Spinal cord (tissue), 10 donors: ENCODE data around the gene HCN4. TPM values are rescaled to one million over a fixed set of nuclear protein-coding genes. Genes with fewer than 3 reads are reported as not detected.
"Not testable (repeated sequence)": the region's sequence is repeated elsewhere in the genome, so short reads cannot be mapped to it uniquely, and the experiment has no call there.

Source experiments
- DNase-seq, 6 donors: peaks; one replicate each; pipeline versions ENCODE4 v3.0.0 to v3.0.0-alpha.2; 2013 to 2015; ENCODE audit warnings: low spot score in 6 of 6, low read depth in 4 of 6
- H3K27ac ChIP-seq: one replicate; pipeline ENCODE4 v1.5.1; 2013; ENCODE audit warnings: low read depth, low read length, control low read depth
- H3K27me3 ChIP-seq: one replicate; pipeline ENCODE4 v1.6.1; 2013; ENCODE audit warnings: low read length; ENCODE audit not compliant: control insufficient read depth, insufficient read depth
- H3K36me3 ChIP-seq: one replicate; pipeline ENCODE4 v1.6.1; 2013; ENCODE audit warnings: low read length; ENCODE audit not compliant: control insufficient read depth, insufficient read depth
- H3K4me1 ChIP-seq: one replicate; pipeline ENCODE4 v1.6.1; 2013; ENCODE audit warnings: low read length; ENCODE audit not compliant: control insufficient read depth, insufficient read depth
- H3K4me3 ChIP-seq: one replicate; pipeline ENCODE4 v1.5.1; 2013; ENCODE audit warnings: low read depth, low read length, control low read depth
- H3K9me3 ChIP-seq: one replicate; pipeline ENCODE4 v1.6.1; 2013; ENCODE audit warnings: low read length; ENCODE audit not compliant: control insufficient read depth, insufficient read depth
- WGBS: methylation state at CpG from one replicate; pipeline ENCODE4 v1.1.5; 2013; ENCODE audit warnings: missing lambda C conversion rate; ENCODE audit not compliant: insufficient coverage; 5-methylcytosine and 5-hydroxymethylcytosine counted together
- polyA plus RNA-seq, 2 donors: library from polyadenylated mRNA; unstranded; fragments of 120-200 nt; gene quantifications; one replicate each; pipeline ENCODE4 v1.2.1, GENCODE V29; 2013; ENCODE audit not compliant: insufficient read length in 2 of 2
- total RNA-seq, 2 donors: library from RNA; depleted of rRNA in 1 of 2; stranded (reverse); fragments of 120-200 nt in 1 of 2; fragments of >200 nt in 1 of 2; gene quantifications; one replicate each; pipeline versions ENCODE4 v1.2.3 to v1.2.4, GENCODE V29; 2013 to 2014
- donor health status: healthy.

HCN4 gene
- total and polyA plus RNA-seq, 4 donors = 1.2 to 9.0 (median 5.7) TPM

GRCh38 chr15:73308305-73308704, 60.5 kb downstream of the HCN4 start:
- DNase-seq = peak in 1 of 6 donors; percentile 62
- no peaks in the 10 kb centered on the region for H3K9me3 ChIP-seq
- no peaks in the 10 kb centered on the region for H3K27me3 ChIP-seq
- WGBS = 82% methylated on average over 8 of the region's 8 CpGs
- peaks cover 12% of the 10 kb centered on the region for H3K4me1 ChIP-seq
- H3K27ac ChIP-seq = no peak overlapping the region
- peaks cover 23% of the 10 kb centered on the region for H3K36me3 ChIP-seq
- H3K4me3 ChIP-seq = no peak overlapping the region

GRCh38 chr15:73305331-73306211, 63.2 kb downstream of the HCN4 start:
- 56% methylated on average over 10 of the region's 12 CpGs for WGBS
- DNase-seq = peak; percentile 49 to 96 (median 67)
- Histone ChIP-seq H3K4me1 (peaks cover 12% of the 10 kb centered on the region), H3K9me3 (no peaks in the 10 kb centered on the region), H3K36me3 (peaks cover 41% of the 10 kb centered on the region), H3K27me3 (no peaks in the 10 kb centered on the region), H3K27ac (no peak overlapping the region), H3K4me3 (no peak overlapping the region)

GRCh38 chr15:73303636-73304035, 65.1 kb downstream of the HCN4 start:
- H3K36me3 ChIP-seq = peaks cover 52% of the 10 kb centered on the region
- H3K27ac ChIP-seq = no peak overlapping the region
- no peak for DNase-seq

GRCh38 chr15:73300286-73300685, 68.5 kb downstream of the HCN4 start:
- not testable (repeated sequence) for H3K27me3 ChIP-seq, H3K4me1 ChIP-seq, H3K27ac ChIP-seq, DNase-seq, H3K4me3 ChIP-seq, H3K9me3 ChIP-seq
- 96% methylated on average over 8 of the region's 11 CpGs for WGBS
- H3K36me3 ChIP-seq = peaks cover 62% of the 10 kb centered on the region

More at GRCh38 chr15:73303636-73304035, 65.1 kb downstream of the HCN4 start:
- 86% methylated on average over 4 of the region's 5 CpGs for WGBS
- Histone ChIP-seq H3K9me3 (no peaks in the 10 kb centered on the region), H3K27me3 (no peaks in the 10 kb centered on the region), H3K4me3 (no peak overlapping the region), H3K4me1 (peaks cover 12% of the 10 kb centered on the region)

GRCh38 chr15:73298522-73299245, 70.1 kb downstream of the HCN4 start:
- Histone ChIP-seq H3K4me1 (no peaks in the 10 kb centered on the region), H3K9me3 (no peaks in the 10 kb centered on the region), H3K4me3 (no peak overlapping the region), H3K27me3 (no peaks in the 10 kb centered on the region), H3K27ac (no peak overlapping the region), H3K36me3 (peaks cover 54% of the 10 kb centered on the region)
- 88% methylated on average over 5 of the region's 7 CpGs for WGBS
- no peak for DNase-seq

- WGBS = 90% methylated on average over 4 of the region's 9 CpGs
Observed at GRCh38 chr15:73296609-73297353, 72.0 kb downstream of the HCN4 start.

GRCh38 chr15:73295630-73296286, 73.0 kb downstream of the HCN4 start:
- H3K27me3 ChIP-seq = no peaks in the 10 kb centered on the region
- no peak overlapping the region for H3K4me3 ChIP-seq
- H3K27ac ChIP-seq = no peak overlapping the region
- WGBS = 92% methylated on average over 6 of the region's 6 CpGs
- H3K36me3 ChIP-seq = peaks cover 35% of the 10 kb centered on the region
- H3K9me3 ChIP-seq = no peaks in the 10 kb centered on the region
- H3K4me1 ChIP-seq = peaks cover 3% of the 10 kb centered on the region
- no peak for DNase-seq

More at GRCh38 chr15:73296609-73297353, 72.0 kb downstream of the HCN4 start:
- H3K27me3 ChIP-seq = no peaks in the 10 kb centered on the region
- DNase-seq = no peak
- no peaks in the 10 kb centered on the region for H3K9me3 ChIP-seq
- H3K4me3 ChIP-seq = no peak overlapping the region
- H3K27ac ChIP-seq = no peak overlapping the region
- peaks cover 3% of the 10 kb centered on the region for H3K4me1 ChIP-seq
- peaks cover 42% of the 10 kb centered on the region for H3K36me3 ChIP-seq

GRCh38 chr15:73293773-73294172, 75.0 kb downstream of the HCN4 start:
- Histone ChIP-seq H3K9me3 (no peaks in the 10 kb centered on the region), H3K27me3 (no peaks in the 10 kb centered on the region), H3K4me1 (peaks cover 3% of the 10 kb centered on the region), H3K36me3 (peaks cover 39% of the 10 kb centered on the region), H3K4me3 (no peak overlapping the region), H3K27ac (no peak overlapping the region)
- DNase-seq = no peak
- 78% methylated on average over 2 of the region's 4 CpGs for WGBS

- no peak for DNase-seq
- peaks cover 36% of the 10 kb centered on the region for H3K36me3 ChIP-seq
- no CpG with 5 or more reads among the region's 1 CpG for WGBS
Observed at GRCh38 chr15:73291441-73291840, 77.3 kb downstream of the HCN4 start.

More at GRCh38 chr15:73291441-73291840, 77.3 kb downstream of the HCN4 start:
- H3K4me1 ChIP-seq = peaks cover 3% of the 10 kb centered on the region
- no peaks in the 10 kb centered on the region for H3K27me3 ChIP-seq
- H3K27ac ChIP-seq = no peak overlapping the region
- H3K9me3 ChIP-seq = no peaks in the 10 kb centered on the region
- no peak overlapping the region for H3K4me3 ChIP-seq
